HPDE6-E6E7 (cell line): ENCODE data around the gene SH3PXD2B.

Experiments used
- DNase-seq: peaks from one replicate; pipeline ENCODE4 v3.0.0; 2011; ENCODE audit warnings: missing footprints; ENCODE audit errors: extremely low spot score

Gene SH3PXD2B

GRCh38 chr5:172436879-172437369 lies 17.4 kb downstream of the SH3PXD2B start:
- DNase-seq: no peak

- DNase-seq: no peak
These were observed 18.0 kb downstream of the SH3PXD2B start for GRCh38 chr5:172436078-172436878.

- DNase-seq: no peak
These were observed 18.8 kb downstream of the SH3PXD2B start for GRCh38 chr5:172435362-172436077.

GRCh38 chr5:172434251-172434650 lies 20.1 kb downstream of the SH3PXD2B start:
- no peak for DNase-seq

GRCh38 chr5:172433513-172433912 lies 20.8 kb downstream of the SH3PXD2B start:
- DNase-seq: no peak

GRCh38 chr5:172433071-172433470 lies 21.3 kb downstream of the SH3PXD2B start:
- DNase-seq: no peak

GRCh38 chr5:172430354-172430753 lies 24.0 kb downstream of the SH3PXD2B start:
- no peak for DNase-seq

- no peak for DNase-seq
These were observed 25.0 kb downstream of the SH3PXD2B start for GRCh38 chr5:172429201-172429940.

GRCh38 chr5:172428224-172429166 lies 25.8 kb downstream of the SH3PXD2B start:
- DNase-seq: no peak

- DNase-seq: no peak
These were observed 27.1 kb downstream of the SH3PXD2B start for GRCh38 chr5:172427202-172427601.

- no peak for DNase-seq
These were observed 28.2 kb downstream of the SH3PXD2B start for GRCh38 chr5:172426086-172426485.

GRCh38 chr5:172425402-172425801 lies 28.9 kb downstream of the SH3PXD2B start:
- DNase-seq: no peak

- no peak for DNase-seq
These were observed 29.5 kb downstream of the SH3PXD2B start for GRCh38 chr5:172424808-172425207.

- no peak for DNase-seq
These were observed 30.2 kb downstream of the SH3PXD2B start for GRCh38 chr5:172424111-172424490.

- no peak for DNase-seq
These were observed 30.8 kb downstream of the SH3PXD2B start for GRCh38 chr5:172423379-172424110.

GRCh38 chr5:172422255-172422654 lies 32.1 kb downstream of the SH3PXD2B start:
- DNase-seq: no peak

- DNase-seq: no peak
These were observed 33.3 kb downstream of the SH3PXD2B start for GRCh38 chr5:172421020-172421419.

GRCh38 chr5:172420235-172420939 lies 33.9 kb downstream of the SH3PXD2B start:
- DNase-seq: peak; percentile 93

GRCh38 chr5:172418862-172419814 lies 35.2 kb downstream of the SH3PXD2B start:
- DNase-seq: peak; percentile 68
